Esophagus squamous epithelium (tissue), 4 donors: ENCODE measurements around the gene TTC6.

Experiments
- POLR2A ChIP-seq, 4 donors: fragments of 450-650 bp; IDR thresholded peaks; one replicate each; pipeline ENCODE4 v1.6.1; 2017; ENCODE audit warnings: antibody characterized with exemption in 4 of 4, mild to moderate bottlenecking in 4 of 4, moderate library complexity in 3 of 4
- TF ChIP-seq, protein P1 (sequence below), 6 experiments: fragments of 450-650 bp in 4 of 6; fragments of 200-600 bp in 2 of 6; sonication (generic) in 2 of 6; IDR thresholded peaks; one replicate each; pipeline ENCODE4 v1.5.1; 2016 to 2019; ENCODE audit warnings: antibody characterized with exemption in 6 of 6, mild to moderate bottlenecking in 4 of 6, moderate library complexity in 4 of 6

DNA sequence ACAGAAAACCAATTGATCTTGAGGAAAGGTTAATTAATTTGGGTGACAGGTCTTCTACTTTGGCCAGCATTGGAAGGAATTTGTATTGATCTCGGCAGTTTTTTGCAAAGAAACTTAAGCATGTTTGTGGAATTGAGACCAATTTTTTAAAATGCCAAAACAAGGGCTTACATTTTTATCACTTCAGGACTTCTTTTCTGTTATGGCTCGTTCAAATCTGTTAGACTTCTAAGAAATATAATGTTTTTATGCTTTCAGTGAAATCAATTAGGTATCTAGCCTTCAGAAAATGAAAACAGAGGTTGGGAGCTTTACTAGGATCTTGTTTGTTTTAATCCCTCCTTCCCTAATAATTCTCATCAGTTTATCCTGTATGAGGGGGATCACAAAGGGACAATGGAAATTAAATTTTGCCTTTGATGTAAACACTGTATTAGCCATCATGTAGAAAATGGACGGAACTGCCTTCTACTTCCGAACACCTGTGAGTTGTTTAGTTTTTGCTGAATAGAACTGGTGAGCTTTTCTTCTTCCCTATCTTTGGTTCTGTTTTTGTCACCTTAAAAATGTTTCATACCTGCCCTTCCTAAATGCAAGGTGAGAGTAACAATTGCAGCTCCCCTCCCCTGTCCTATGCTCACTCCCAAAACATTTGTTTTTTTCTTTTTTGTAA, 8.2 kb upstream of the TTC6 start:
- no peak for TF ChIP-seq POLR2A (IDR thresholded peaks at IDR 0.05)
- TF ChIP-seq, protein P1, sequence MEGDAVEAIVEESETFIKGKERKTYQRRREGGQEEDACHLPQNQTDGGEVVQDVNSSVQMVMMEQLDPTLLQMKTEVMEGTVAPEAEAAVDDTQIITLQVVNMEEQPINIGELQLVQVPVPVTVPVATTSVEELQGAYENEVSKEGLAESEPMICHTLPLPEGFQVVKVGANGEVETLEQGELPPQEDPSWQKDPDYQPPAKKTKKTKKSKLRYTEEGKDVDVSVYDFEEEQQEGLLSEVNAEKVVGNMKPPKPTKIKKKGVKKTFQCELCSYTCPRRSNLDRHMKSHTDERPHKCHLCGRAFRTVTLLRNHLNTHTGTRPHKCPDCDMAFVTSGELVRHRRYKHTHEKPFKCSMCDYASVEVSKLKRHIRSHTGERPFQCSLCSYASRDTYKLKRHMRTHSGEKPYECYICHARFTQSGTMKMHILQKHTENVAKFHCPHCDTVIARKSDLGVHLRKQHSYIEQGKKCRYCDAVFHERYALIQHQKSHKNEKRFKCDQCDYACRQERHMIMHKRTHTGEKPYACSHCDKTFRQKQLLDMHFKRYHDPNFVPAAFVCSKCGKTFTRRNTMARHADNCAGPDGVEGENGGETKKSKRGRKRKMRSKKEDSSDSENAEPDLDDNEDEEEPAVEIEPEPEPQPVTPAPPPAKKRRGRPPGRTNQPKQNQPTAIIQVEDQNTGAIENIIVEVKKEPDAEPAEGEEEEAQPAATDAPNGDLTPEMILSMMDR (IDR thresholded peaks at IDR 0.05), result no peak
